ENCODE measurements around the gene SLC16A6. TPM values are rescaled to one million over a fixed set of nuclear protein-coding genes. Genes with fewer than 3 reads are reported as not detected.
"Not testable (repeated sequence)": the region's sequence is repeated elsewhere in the genome, so short reads cannot be mapped to it uniquely, and the experiment has no call there.

The SLC16A6 gene
- polyA plus RNA-seq, 1 donor: 0.86 TPM

DNA sequence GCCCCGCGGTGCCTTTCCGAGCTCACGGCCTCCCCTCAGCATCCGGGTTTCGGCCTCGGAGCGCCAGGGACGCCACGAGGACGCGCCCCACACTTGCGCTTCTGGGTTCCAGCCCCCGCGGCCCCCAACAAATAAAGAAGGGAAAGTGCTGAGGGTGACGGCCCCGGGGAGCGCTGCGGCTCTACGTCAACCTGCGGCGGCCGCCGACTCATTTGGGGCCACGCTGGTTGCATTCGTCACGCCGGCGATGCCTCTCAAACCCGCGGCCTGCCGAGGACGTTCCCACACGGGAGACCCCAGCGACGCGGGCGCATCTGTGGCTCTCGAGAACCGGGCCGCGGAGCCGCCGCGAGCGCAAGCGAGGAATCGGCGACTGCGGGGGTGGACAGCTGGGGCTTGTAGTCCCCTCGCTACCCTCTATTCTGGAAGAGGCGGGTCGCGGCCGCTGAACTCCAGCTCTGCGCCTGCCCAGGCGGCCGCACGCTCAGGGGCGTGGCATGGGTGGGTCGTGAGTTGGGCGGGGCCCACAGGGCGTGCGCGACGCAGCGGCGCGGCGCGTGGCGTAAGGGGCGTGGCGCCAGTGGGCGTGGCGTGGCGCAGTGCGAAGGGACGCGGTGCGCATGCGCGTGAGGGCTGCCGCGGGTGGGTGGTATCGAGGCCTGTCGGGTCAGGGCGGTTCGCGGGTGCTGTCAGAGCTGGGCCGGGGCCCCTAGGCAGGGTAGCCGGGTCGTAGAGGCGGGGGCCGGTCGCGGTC, 43.3 kb downstream of the SLC16A6 start, which contains the start of gene AMZ2:
Gene AMZ2 (plus strand): TSS at position 599 of the 754 bp plus-strand sequence. CDS start 2,145 bp downstream, outside the sequence.
- peak; percentile 93 for DNase-seq

DNA sequence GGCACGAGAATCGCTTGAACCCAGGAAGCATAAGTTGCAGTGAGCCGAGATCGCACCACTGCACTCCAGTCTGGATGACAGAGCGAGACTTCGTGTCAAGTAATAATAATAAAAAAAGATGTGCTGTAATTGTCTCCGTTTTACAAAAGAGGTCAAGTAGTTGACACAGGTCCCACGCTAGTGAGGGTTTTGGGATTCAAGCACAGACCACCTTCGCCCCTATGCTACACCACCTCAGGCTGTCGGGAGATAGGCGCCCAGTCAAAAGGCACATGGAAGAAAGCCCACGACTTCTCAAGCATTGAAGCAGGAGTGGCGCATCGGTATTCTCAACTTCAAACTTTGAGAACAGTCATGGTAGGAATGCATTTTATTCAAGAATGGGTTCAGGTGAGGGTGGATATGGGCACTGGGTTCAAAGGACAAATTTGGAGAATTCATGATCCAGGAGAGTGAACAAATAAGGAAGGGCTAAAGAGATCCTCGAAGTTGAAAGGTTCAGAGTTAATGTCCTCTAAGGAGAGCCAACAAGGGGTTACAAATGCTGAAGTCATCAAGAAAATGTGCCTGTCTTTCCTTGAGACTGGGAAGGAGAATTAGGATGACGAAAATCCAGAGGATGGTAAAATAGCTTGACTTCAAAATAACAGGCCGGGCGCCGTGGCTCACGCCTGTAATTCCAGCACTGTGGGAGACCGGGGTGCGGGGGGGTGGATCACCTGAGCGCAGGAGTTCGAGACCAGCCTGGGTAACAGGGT, 44.5 kb downstream of the SLC16A6 start:
- no peak for DNase-seq

DNA sequence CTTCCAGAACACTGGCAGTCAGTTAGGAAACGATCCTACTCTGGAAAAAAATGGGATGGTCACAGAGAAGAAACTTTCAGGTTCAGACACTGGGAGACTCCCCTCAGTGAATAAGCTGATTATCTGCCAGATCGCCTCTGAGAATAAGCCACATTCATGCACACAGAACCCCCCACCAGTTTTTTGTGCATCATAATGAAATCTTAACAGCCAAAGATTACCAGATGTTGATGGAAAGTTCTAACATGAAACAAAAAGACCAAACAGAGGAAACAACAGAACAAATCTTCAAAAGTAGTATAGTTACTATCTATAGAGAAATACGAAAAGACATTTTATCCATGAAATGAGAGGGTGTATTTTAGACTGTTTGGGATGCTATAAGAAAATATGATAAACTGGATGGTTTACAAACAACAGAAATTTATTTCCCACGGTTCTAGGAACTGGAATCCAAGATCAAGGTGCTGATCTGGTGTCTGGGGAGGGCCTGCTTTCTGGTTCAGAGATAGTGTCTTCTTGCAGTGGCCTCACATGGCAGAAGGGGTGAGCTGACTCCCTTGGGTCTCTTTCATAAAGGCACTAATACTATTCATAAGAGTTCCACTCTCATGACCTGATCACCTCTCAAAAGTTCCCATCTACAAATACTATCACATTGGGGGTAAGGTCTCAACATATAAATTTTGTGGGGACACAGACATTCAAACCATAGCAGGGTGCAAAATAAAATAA, 51.1 kb downstream of the SLC16A6 start:
- no peak for DNase-seq

DNA sequence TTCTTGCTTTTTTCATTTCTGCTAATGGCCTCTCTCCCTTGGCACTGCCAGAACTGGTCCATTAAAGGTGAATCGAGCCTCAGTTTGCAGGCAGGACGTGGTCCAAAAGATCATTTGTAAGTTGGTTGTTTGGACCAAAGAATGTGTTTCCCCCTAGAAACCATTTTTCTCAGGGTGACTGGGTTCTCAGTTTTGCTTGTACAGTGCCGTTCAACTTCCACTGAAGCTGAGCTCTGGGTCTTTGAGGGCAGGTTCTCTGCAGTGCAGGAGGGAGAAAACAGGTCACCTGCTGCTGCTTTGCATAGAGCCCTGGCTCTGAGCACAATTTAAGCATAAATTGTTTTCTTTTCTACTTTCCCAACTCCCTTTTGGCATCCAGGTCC, 52.1 kb downstream of the SLC16A6 start:
- no peak for DNase-seq

DNA sequence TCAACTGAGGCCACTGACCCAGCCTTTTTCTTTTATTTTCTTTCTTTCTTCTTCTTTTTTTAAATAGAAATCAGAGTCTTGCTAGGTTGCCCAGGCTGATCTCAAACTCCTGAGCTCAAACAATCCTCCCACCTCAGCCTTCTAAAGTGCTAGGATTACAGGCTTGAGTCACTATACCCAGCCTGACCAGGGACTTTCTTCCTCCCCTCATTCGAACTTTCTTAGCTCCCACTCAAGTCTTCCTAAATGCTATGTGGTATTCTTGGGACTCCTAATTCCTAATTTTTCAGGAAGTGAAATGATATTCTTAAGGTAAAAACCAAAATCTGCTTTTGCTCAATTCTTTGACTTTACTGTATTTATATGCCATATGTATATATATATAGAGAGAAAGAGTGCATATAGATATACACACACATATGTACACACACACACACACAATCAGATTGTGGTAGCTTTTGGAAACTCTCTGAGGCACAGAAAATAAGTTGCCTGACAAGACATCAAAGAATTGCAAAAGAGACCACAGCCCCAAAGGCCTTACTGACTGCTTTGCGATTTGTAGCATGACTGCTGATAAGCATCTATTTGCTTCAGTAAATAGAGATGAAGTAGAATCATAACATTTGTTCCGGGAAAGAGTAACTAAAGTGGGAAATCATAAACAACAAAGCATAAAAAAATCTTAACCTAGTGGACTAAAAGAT, 52.6 kb downstream of the SLC16A6 start:
- no peak for DNase-seq

DNA sequence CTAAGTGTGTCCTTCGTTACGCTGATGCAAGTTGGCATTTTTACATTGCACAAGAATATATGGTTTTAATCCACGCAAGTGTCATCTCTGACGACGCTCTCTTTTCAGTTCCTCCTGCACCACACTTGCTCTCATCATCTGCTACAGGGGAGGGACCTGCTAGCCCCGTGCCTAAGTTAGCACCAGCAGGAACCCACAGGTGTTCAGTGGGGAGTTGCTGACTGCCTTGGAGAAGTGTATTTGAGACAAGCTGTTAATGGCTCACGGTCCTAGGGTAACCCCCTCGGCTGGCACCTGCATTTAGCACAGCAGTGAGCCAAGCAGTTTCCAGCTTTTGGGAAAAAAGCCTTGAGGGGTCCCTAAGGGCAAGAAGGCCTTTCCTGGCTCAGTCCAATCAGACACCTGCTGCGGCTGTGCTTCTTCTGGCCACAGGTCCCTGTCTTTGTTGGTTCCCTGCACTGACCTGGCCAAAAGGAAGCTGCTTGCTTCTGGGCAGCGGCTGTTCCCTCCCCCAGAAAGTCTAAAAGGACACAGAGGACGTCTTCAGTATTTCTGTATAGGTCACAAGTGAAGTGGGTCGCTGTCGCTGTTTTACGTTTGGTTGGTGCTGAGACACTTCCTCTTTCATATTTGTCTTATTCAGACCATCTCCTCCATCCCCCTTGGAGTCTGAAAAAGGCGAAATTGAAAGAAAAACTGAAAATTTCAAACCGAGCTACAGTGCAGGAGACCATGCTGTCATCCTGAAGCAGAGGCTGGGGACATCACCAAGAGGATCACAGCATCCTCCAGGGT, 53.4 kb downstream of the SLC16A6 start:
- DNase-seq: not testable (repeated sequence)

DNA sequence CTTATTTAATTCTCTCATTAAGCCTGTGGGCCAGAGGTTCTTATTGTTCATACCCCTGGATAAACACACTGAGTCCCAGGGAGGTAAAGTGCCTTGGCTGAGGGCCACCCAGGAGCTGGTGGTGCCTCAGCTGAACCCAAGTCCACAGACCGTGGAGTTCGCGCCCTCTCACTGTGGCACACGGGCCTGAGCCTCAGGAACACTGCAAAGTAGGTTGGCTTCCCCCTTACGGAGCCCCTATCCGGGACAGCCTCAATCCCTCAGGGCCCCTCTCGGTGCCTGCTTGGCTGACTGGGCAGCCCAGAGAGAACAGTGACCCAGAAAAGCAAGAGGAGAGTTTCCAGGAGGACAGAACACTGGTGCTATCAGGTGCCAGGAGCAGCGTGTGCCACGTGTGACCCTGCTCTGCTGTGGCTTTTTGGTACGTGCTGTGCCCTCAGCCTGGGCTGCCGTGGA, 55.6 kb downstream of the SLC16A6 start:
- DNase-seq: not testable (repeated sequence)

DNA sequence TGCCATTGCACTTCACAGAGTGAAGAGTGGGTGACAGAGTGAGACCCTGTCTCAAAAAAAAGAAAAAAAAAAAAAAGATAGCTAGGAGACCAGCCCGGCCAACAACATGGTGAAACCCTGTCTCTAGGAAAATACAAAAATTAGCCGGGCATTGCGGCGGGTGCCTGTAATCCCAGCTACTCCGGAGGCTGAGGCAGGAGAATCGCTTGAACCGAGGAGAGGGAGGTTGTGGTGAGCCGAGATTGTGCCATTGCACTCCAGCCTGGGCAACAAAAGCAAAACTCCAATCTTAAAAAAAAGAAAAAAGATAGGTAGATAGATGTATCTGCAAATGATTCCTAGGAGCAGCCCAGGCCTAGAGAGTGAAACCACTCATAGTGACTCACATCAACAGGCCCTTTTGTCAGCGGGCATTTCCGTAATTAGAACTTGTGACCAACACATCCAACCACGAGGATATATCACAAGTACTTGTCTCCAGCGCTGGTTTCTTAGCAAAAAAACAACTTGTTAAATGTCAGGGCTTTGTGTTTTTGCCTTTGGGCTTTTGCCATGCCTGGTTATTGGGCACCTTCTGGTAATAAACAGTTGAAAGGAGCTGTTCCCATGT, 56.1 kb downstream of the SLC16A6 start:
- DNase-seq: not testable (repeated sequence)

DNA sequence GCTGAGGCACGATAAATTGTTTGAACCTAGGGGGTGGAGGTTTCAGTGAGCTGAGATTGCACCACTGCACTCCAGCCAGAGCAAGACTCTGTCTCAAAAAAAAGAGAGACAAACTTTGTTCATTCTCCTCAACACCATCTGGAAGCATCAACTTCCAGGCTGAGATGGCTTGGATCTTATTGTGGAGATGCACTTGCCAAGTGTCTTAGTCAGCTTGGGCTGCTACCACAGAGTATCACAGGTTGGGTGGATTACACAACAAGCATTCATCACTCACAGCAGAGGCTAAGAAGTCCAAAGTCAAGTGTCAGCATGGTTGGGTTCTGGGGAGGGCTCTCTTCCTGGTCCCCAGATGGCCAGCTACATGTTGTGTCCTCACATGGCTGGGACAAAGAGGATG, 58.2 kb downstream of the SLC16A6 start:
- DNase-seq: not testable (repeated sequence)

DNA sequence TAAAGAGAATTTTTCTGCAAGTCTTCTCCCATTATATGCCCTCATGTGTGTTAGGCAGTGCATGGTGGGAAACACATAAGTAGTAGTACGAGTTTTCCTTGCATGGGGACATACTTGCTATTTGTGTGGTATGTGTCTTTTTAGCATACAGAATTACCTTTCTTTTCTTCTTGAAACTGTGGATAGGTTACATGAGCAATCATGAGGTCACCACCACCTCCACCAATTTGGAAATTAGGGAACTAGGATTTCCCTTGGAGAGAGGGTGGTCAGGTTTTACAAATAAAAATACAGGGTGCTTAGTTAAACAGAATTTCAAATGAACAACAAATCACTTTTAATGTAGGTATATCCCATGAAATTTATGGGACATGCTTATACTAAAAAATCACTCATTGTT, 59.4 kb downstream of the SLC16A6 start:
- no peak for DNase-seq

DNA sequence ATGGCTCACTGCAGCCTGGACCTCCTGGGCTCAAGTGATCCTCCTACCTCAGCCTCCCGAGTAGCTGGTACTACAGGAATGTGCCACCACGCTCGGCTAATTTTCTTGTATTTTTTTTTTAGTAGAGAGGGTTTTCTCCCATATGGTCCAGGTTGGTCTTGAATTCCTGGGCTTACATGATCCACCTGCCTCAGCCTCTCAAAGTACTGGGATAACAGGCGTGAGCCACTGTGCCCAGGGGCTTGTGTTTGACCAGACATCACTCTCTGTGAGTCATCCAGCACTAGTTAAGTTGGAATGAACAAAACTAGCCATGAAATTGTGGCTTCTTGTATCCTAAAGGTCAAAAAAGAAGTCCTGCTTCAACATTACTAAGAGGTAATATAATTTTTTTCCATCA, 59.8 kb downstream of the SLC16A6 start:
- not testable (repeated sequence) for DNase-seq

DNA sequence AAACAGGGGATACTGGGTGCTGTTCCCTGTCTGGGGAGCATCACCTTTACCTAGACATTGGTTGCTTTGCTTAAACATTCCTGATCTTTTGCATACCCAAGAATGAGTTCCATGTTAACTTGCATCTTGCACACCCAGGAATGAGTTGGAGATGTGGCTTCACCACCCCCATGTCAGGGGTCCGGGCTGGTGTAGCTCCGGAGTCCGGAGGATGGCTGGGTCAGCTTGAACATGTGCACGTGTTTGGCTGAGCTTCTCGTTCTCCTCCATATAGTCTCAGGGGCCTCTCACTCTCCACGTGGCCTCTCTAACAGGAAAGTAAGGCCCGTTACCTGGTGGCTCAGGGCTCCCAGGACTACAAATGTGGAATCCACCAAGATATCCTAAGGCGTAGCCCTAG, 61.3 kb downstream of the SLC16A6 start:
- no peak for DNase-seq

DNA sequence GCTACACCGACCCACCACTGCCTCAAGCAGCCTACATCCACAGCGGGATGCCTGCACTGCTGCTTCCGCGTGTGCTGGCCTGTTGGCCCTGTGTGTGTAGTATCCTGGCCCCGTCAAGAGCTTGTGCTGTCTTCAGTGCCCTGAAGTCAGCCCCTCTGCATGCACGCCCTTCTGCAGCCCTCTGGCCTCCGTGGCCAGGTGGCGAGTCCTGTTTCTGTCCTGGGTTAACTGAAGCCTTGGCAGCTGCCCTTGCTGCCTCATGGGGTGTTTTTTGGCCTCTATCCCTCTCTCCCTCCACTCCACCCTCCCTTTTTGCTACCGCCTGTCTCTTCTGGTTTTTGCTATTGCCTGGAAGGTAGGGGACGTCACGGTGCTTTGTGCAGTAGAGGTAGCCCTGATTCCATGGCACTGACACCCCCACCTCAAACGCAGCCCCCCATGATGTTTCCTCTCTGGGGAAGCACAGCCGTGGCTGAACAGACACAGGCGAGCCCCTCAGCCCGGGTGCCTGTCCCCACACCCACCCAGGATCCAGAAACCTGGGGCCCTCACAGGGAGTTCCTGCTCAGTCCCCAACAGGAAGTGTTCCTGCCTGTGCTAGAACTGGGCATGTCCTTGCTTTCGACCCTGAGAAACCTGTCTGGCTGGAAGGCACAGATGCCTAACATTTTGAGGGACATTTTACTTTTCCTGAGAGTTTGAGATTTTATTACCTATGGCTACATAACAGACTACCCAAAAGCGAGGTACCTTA, 61.9 kb downstream of the SLC16A6 start:
- no peak for DNase-seq

DNA sequence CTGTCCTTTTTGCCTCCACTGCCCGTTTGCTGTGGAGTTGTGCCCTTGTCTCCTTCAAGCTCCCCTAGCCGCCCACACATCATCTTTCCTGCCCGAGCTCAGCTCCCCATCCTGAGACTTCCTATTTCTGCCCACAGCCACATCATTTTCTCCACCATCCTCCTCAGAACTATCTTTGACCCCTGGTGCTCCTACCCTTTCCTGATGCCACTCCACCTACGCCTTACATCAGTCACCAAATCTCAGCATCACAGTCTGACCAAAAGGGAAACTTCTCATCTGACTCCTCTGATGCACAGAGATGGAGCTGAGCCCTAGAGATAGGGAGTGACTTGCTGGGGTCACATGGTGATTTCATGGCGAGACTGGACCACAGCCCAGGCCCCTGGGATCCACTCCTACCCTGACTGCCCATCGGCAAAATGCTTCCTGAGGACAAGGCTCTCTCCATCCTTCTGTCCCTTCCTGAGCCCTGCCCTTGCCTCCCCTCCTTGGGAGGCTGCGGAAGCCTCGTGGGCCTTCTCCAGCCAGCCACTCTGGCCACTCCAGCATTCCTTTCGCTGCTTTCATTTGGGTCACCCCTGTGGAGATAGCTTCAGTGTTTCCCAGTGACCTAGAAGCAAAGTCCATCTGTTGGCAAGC, 62.8 kb downstream of the SLC16A6 start:
- not testable (repeated sequence) for DNase-seq

DNA sequence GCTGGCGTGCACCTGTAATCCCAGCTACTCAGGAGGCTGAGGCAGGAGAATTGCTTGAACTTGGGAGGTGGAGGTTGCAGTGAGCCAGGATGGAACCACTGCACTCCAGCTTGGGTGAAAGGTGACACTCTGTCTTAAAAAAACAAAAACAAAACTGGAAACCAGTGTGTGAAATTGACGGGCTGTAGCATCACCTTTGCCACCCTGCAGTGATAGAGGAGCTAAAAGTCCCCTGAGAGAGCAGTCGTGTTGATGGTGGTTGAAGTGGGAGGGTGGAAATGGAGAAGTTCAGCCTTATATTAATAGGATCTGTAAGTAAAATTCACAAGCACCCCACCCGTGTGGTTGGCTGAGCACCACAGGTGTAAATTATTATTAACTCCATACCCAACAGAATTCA, 65.9 kb downstream of the SLC16A6 start:
- DNase-seq: not testable (repeated sequence)

DNA sequence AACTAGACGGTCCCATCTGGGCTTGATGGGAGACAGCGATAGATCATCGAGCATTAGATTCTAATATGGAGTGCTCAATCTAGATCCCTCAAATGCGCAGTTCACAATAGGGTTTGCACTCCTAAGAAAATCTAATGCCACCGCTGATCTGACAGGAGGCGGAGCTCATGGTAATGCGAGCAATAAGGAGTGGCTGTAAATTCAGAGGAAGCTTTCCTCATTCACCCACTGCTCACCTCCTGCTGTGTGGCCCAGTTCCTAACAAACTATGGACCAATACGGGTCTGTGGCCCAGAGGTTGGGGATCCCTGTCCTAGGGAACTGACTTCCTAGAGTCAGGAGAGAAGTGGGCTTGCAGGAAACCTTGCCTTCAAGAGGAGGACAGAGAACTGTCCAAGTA, 68.3 kb downstream of the SLC16A6 start:
- no peak for DNase-seq

DNA sequence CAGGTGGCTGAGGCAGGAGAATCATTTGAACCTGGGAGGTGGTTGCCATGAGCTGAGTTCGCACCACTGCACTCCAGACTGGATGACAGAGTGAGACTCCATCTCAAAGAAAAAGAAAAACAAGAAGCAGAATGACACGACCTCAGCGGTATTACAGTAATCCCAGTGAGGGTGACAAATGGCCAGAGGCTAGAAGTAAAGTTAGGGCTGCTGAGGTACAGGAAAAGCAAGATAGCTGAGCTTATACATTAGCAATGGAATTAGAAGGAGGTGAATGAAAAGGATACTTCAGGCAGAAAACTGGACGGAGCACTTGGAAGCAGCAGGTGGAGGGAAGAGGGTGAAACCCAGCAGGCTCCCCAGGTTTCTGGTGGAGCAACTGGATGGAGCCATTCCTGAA, 69.1 kb downstream of the SLC16A6 start:
- no peak for DNase-seq

DNA sequence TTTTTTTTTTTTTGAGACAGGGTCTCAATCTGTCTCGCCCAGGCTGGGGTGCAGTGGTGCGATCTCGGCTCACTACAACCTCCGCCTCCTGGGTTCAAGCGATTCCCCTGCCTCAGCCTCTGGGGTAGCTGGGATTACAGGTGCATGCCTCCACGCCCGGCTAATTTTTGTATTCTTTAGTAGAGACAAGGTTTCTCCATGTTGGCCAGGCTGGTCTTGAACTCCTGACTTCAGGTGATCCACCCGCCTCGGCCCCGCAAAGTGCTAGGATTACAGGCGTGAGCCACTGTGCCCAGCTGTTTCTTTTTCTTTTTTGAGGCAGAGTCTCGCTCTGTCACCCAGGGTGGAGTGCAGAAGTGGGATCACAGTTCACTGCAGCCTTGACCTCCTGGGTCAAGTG, 70.1 kb downstream of the SLC16A6 start:
- DNase-seq: not testable (repeated sequence)

DNA sequence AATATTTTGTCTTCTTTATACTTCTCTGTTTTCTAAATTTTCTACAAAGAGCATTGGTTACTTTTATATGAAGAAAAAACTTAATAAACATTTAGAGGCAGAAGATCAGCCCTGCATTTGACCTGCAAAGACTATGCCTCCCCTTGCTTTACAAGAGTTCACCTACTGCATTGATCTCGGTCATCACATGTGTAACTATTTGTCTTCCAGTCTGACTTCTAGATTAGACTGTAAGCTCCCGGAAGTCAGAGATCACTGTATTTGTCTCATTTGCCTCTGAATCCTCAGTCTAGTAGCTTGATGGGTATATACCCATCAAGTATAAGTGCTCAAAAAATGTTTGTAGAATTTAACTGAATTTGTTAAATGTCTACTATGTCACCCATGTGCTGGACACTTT, 70.7 kb downstream of the SLC16A6 start:
- not testable (repeated sequence) for DNase-seq

All from left kidney (tissue), 2 donors.